Neutrophil (primary cell): ENCODE results near the gene HSPG2.

Source experiments
- H3K27ac ChIP-seq: fragments of 200-600 bp; sonication (generic); 2 replicates; pipeline ENCODE4 v1.5.1; 2016; ENCODE audit warnings: mild to moderate bottlenecking, moderate library complexity
- H3K27me3 ChIP-seq: fragments of 200-600 bp; sonication (generic); 2 replicates; pipeline ENCODE4 v1.6.0; 2016; ENCODE audit warnings: mild to moderate bottlenecking
- H3K36me3 ChIP-seq: fragments of 200-600 bp; sonication (generic); 2 replicates; pipeline ENCODE4 v1.5.1; 2017
- H3K4me1 ChIP-seq, 2 experiments: fragments of 200-600 bp in 1 of 2; sonication (generic) in 1 of 2; 1 replicate in 1 of 2; 2 replicates in 1 of 2; pipeline versions ENCODE4 v1.5.1 to v1.6.1; 2013 to 2016; ENCODE audit warnings: low read depth in 1 of 2, low read length in 1 of 2, mild to moderate bottlenecking in 1 of 2, moderate library complexity in 1 of 2; ENCODE audit not compliant: control insufficient read depth in 1 of 2, insufficient read depth in 1 of 2
- H3K4me3 ChIP-seq, 2 experiments: fragments of 200-600 bp in 1 of 2; sonication (generic) in 1 of 2; 1 replicate in 1 of 2; 2 replicates in 1 of 2; pipeline ENCODE4 v1.5.1; 2013 to 2016; ENCODE audit warnings: low read depth in 1 of 2, low read length in 1 of 2, mild to moderate bottlenecking in 1 of 2, moderate library complexity in 1 of 2
- H3K9me3 ChIP-seq: fragments of 200-600 bp; sonication (generic); 2 replicates; pipeline ENCODE4 v1.5.1; 2016
- CTCF ChIP-seq: fragments of 200-600 bp; sonication (generic); IDR thresholded peaks from 2 replicates; pipeline ENCODE4 v1.5.1; 2016; ENCODE audit warnings: antibody characterized with exemption

The HSPG2 gene

GRCh38 chr1:21899987-21900386 lies 37.1 kb downstream of the HSPG2 start:
- H3K27ac ChIP-seq = no peak overlapping the region

GRCh38 chr1:21899267-21899810 lies 37.8 kb downstream of the HSPG2 start:
- H3K4me3 ChIP-seq = no peak overlapping the region
- H3K36me3 ChIP-seq = no peaks in the 10 kb centered on the region
- no peaks in the 10 kb centered on the region for H3K27me3 ChIP-seq
- H3K9me3 ChIP-seq = no peaks in the 10 kb centered on the region
- H3K27ac ChIP-seq = no peak overlapping the region
- no peak for TF ChIP-seq CTCF
- no peaks in the 10 kb centered on the region for H3K4me1 ChIP-seq

More at GRCh38 chr1:21899987-21900386, 37.1 kb downstream of the HSPG2 start:
- no peaks in the 10 kb centered on the region for H3K36me3 ChIP-seq
- no peaks in the 10 kb centered on the region for H3K4me1 ChIP-seq
- no peak overlapping the region for H3K4me3 ChIP-seq
- H3K9me3 ChIP-seq = no peaks in the 10 kb centered on the region
- H3K27me3 ChIP-seq = no peaks in the 10 kb centered on the region
- no peak for TF ChIP-seq CTCF

- H3K4me1 ChIP-seq = no peaks in the 10 kb centered on the region
- TF ChIP-seq CTCF = no peak
- no peak overlapping the region for H3K27ac ChIP-seq
- H3K9me3 ChIP-seq = no peaks in the 10 kb centered on the region
- no peaks in the 10 kb centered on the region for H3K27me3 ChIP-seq
- H3K36me3 ChIP-seq = no peaks in the 10 kb centered on the region
- H3K4me3 ChIP-seq = no peak overlapping the region
These were observed 38.5 kb downstream of the HSPG2 start for GRCh38 chr1:21898326-21899200.

GRCh38 chr1:21897844-21898243 lies 39.3 kb downstream of the HSPG2 start:
- Histone ChIP-seq H3K9me3 (no peaks in the 10 kb centered on the region), H3K36me3 (no peaks in the 10 kb centered on the region)

More at GRCh38 chr1:21897844-21898243, 39.3 kb downstream of the HSPG2 start:
- no peaks in the 10 kb centered on the region for H3K27me3 ChIP-seq
- H3K4me3 ChIP-seq = no peak overlapping the region
- H3K27ac ChIP-seq = no peak overlapping the region
- TF ChIP-seq CTCF = no peak
- no peaks in the 10 kb centered on the region for H3K4me1 ChIP-seq
